ENCODE measurements around the gene WWTR1. TPM values are rescaled to one million over a fixed set of nuclear protein-coding genes. Genes with fewer than 3 reads are reported as not detected.

Gene WWTR1
- total RNA-seq, 4 donors from 2014 or later = 40.3 to 80.4 (median 67.6) TPM

GRCh38 chr3:149529099-149529498 is 128.7 kb downstream of the WWTR1 start:
- no peaks in the 10 kb centered on the region for H3K9me3 ChIP-seq
- DNase-seq = no peak
- no peaks in the 10 kb centered on the region for H3K36me3 ChIP-seq
- H3K27ac ChIP-seq = peak overlapping the region in 2 of 4 donors; percentile 43 to 46
- H3K4me1 ChIP-seq = peaks cover 10 to 30% (median 20%) of the 10 kb centered on the region in 4 donors
- intact Hi-C loops (cut with DNase I; ENCODE audit: low total_unique reads) (no loop called here), in situ Hi-C loops (cut with MboI; ENCODE audit: low pct_ligation_motif_present in 1 of 4, low pct_unique_long_range_greater_than_20kb in 1 of 4, low sequenced_read_pairs in 3 of 4) (no loop called here)
- H3K4me3 ChIP-seq = no peak overlapping the region
- TF ChIP-seq EP300 (IDR thresholded peaks at IDR 0.05; ENCODE audit: low read depth) = no peak
- TF ChIP-seq POLR2A (IDR thresholded peaks at IDR 0.05) = no peak
- TF ChIP-seq CTCF (IDR thresholded peaks at IDR 0.05) = no peak
- TF ChIP-seq POLR2AphosphoS5 (IDR thresholded peaks at IDR 0.05) = no peak
- WGBS, 2 donors (ENCODE audit: low coverage in 1 of 2) = 82 to 100% methylated on average over 1 to 2 of the region's 2 CpGs
- H3K27me3 ChIP-seq = no peaks in the 10 kb centered on the region

GRCh38 chr3:149528340-149528650 is 129.5 kb downstream of the WWTR1 start:
- intact Hi-C loops (cut with DNase I; ENCODE audit: low total_unique reads) = no loop called here
- Histone ChIP-seq H3K27me3 (no peaks in the 10 kb centered on the region), H3K9me3 (no peaks in the 10 kb centered on the region), H3K4me1 (peaks cover 10 to 30% (median 20%) of the 10 kb centered on the region in 4 donors), H3K27ac (peak overlapping the region; percentile 9 to 46 (median 38)), H3K36me3 (no peaks in the 10 kb centered on the region), H3K4me3 (no peak overlapping the region)
- WGBS, 2 donors (ENCODE audit: low coverage in 1 of 2) = 17 to 19% methylated on average over 4 of the region's 4 CpGs
- peak; percentile 11 for DNase-seq
- in situ Hi-C loops (cut with MboI; ENCODE audit: low pct_ligation_motif_present in 1 of 4, low pct_unique_long_range_greater_than_20kb in 1 of 4, low sequenced_read_pairs in 3 of 4) = no loop called here
- no peak for TF ChIP-seq EP300 (IDR thresholded peaks at IDR 0.05; ENCODE audit: low read depth)
- TF ChIP-seq POLR2A (IDR thresholded peaks at IDR 0.05) = no peak
- TF ChIP-seq POLR2AphosphoS5 (IDR thresholded peaks at IDR 0.05) = no peak
- no peak for TF ChIP-seq CTCF (IDR thresholded peaks at IDR 0.05)

GRCh38 chr3:149527531-149528339 is 130.1 kb downstream of the WWTR1 start:
- 42 to 47% methylated on average over 5 of the region's 5 CpGs for WGBS, 2 donors (ENCODE audit: low coverage in 1 of 2)
- no peaks in the 10 kb centered on the region for H3K36me3 ChIP-seq
- peaks cover 7 to 30% (median 15%) of the 10 kb centered on the region in 4 donors for H3K4me1 ChIP-seq
- no peak overlapping the region for H3K4me3 ChIP-seq
- no peak for DNase-seq
- in situ Hi-C loops (cut with MboI; ENCODE audit: low pct_ligation_motif_present in 1 of 4, low pct_unique_long_range_greater_than_20kb in 1 of 4, low sequenced_read_pairs in 3 of 4) = no loop called here
- intact Hi-C loops (cut with DNase I; ENCODE audit: low total_unique reads) = no loop called here
- no peak for TF ChIP-seq CTCF (IDR thresholded peaks at IDR 0.05)
- TF ChIP-seq EP300 (IDR thresholded peaks at IDR 0.05; ENCODE audit: low read depth) = no peak
- no peak for TF ChIP-seq POLR2AphosphoS5 (IDR thresholded peaks at IDR 0.05)
- no peak for TF ChIP-seq POLR2A (IDR thresholded peaks at IDR 0.05)
- peak overlapping the region; percentile 9 to 46 (median 38) for H3K27ac ChIP-seq
- no peaks in the 10 kb centered on the region for H3K27me3 ChIP-seq
- H3K9me3 ChIP-seq = no peaks in the 10 kb centered on the region

GRCh38 chr3:149523512-149524299 is 134.1 kb downstream of the WWTR1 start:
- TF ChIP-seq POLR2A (IDR thresholded peaks at IDR 0.05) = no peak
- no peak for TF ChIP-seq EP300 (IDR thresholded peaks at IDR 0.05; ENCODE audit: low read depth)
- no peak for TF ChIP-seq CTCF (IDR thresholded peaks at IDR 0.05)
- no peak for TF ChIP-seq POLR2AphosphoS5 (IDR thresholded peaks at IDR 0.05)
- Histone ChIP-seq H3K27ac (no peak overlapping the region), H3K4me1 (peaks cover 5 to 20% (median 8%) of the 10 kb centered on the region in 4 donors), H3K27me3 (no peaks in the 10 kb centered on the region), H3K4me3 (no peak overlapping the region), H3K36me3 (no peaks in the 10 kb centered on the region), H3K9me3 (no peaks in the 10 kb centered on the region)
- DNase-seq = no peak
- 80 to 91% methylated on average over 6 to 11 of the region's 11 CpGs for WGBS, 2 donors (ENCODE audit: low coverage in 1 of 2)
- intact Hi-C loops (cut with DNase I; ENCODE audit: low total_unique reads) (no loop called here), in situ Hi-C loops (cut with MboI; ENCODE audit: low pct_ligation_motif_present in 1 of 4, low pct_unique_long_range_greater_than_20kb in 1 of 4, low sequenced_read_pairs in 3 of 4) (loop anchor here in 2 of 4 donors (25.0 kb wide), 1 partner anchor 189 kb away; no protein-coding TSS in a partner anchor)
